GM12892 (cell line): ENCODE results near the gene AP1AR.

ENCODE experiments used
- POLR2A ChIP-seq: IDR thresholded peaks from 2 replicates; pipeline ENCODE4 v1.6.1; 2011; ENCODE audit warnings: low read depth, low read length, control low read depth
- POLR2AphosphoS5 ChIP-seq: IDR thresholded peaks from 2 replicates; pipeline ENCODE4 v1.6.1; 2011; ENCODE audit warnings: low read depth, low read length, control low read depth
- TAF1 ChIP-seq: IDR thresholded peaks from 2 replicates; pipeline ENCODE4 v1.6.1; 2011; ENCODE audit warnings: low read depth, mild to moderate bottlenecking, control low read depth, low read length, borderline replicate concordance

GRCh38 chr4:112270640-112271421 is 39.2 kb downstream of the AP1AR start:
- TF ChIP-seq TAF1 (no peak), POLR2A (no peak), POLR2AphosphoS5 (no peak)
